Stimulated activated CD8-positive, alpha-beta memory T cell treated with anti-CD3 and anti-CD28 coated beads, Interleukin-12 subunit alpha, Interleukin-12 subunit beta, amount 100 ng/mL, for 24 hours (primary cell): ENCODE measurements around the gene VIPAS39.
A peak's percentile ranks its signal among the peaks of the same experiment; 100 is the strongest.

Source experiments
- DNase-seq: peaks from one replicate; pipeline ENCODE4 v3.0.0-alpha.2; 2020; ENCODE audit errors: extremely low read depth

The VIPAS39 gene

DNA sequence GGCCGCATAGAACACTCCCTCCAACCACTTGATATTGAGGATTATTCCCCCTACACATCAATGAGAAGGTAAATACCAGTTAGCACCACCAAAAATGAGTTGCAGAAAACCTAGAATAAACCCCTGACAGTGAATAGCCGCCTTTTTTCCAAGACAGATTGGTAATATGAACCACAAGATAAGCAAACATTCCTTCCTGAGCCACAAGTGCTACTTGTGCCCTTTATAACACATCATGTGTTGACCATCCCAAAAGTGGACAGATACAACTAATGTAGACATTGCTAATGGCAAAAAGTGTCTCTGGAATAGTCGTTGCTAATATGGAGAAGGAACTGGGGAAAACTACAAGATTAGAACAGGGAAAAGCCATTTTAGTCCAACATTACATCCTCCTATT lies 51.3 kb downstream of the VIPAS39 start:
- DNase-seq = no peak

DNA sequence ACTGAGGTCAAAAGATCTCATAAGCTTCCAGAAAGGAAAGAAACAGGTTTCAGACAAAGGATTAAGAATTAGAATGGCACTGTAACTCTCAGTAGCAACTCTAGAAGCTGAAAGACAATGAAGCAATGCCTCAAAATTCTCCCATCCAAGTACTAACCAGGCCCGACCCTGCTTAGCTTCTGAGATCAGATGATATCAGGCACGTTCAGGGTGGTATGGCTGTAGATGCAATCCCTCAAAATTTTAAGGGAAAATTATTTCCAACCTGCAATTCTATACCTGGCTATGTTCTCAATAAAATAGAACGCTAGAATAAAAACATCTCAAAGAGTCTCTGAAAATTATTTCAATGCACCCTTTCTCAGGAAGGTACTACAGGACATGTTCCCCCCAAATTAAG lies 53.6 kb downstream of the VIPAS39 start:
- no peak for DNase-seq

DNA sequence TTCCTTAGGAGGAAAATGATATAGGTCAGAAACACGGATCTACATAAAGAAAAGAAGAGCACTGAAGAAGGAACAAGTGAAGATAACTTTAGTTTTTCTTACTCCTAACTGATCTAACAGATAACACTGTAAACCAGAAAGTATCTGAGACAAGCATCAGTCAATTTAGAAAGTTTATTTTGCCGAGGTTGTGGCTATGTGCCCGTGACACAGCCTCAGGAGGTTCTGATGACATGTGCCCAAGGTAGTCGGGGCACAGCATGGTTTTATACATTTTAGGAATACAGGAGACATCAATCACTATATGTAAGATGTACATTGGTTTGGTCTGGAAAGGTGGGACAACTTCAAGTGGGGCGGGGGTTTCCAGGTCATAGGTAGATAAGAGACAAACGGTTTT lies 57.2 kb downstream of the VIPAS39 start:
- DNase-seq = no peak

DNA sequence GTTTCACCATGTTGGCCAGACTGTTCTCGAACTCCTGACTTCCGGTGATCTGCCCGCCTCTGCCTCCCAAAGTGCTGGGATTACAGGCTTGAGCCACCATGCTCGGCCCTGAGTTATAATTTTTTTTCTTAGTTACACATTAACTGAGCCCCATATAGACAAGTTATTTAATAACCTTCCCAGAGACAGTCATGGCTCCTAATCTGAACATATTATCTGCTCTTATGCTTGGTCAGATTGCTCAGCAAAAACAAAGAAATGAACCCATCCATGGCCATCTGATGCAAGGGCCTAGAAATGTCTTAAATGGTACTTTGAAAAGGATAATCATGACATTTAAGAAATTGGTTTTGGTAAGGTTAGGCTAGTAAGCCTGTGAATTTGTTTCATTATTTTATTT lies 67.2 kb downstream of the VIPAS39 start:
- no peak for DNase-seq

DNA sequence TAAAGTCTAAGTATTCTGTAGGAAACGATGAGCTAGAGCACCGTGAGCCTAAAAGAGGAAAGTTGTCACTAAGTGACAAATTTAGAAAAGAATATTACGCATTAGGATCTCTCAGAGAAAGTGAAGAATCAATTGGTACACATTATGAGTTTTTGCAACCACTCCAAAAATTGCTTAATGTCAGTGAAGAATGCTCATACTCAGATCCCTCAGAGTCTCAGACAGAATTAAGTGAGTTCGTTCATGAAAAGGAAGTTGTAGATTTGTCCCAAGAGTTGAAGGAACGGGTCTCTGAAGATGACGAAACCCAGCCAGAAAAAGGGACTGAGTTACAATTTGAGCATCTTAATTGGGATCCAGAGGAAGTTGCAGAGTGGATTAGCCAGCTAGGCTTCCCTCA lies 78.7 kb downstream of the VIPAS39 start:
- DNase-seq = no peak

DNA sequence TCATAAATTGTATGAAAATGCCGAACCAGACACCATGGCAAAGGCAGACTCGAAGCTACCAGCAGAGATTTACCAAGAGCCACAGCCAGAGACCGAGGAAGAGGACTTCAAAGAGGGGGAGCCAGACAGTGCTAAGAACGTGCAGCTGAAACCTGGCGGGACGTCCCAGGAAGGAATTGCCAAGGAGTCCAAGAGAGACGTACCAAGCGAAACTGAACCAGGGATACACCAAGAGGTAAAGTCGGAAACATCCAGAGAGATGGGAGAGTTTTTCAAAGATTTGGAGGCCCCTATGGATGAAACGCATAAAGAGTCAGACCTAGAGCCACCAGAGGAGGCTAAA lies 79.9 kb downstream of the VIPAS39 start:
- no peak for DNase-seq

DNA sequence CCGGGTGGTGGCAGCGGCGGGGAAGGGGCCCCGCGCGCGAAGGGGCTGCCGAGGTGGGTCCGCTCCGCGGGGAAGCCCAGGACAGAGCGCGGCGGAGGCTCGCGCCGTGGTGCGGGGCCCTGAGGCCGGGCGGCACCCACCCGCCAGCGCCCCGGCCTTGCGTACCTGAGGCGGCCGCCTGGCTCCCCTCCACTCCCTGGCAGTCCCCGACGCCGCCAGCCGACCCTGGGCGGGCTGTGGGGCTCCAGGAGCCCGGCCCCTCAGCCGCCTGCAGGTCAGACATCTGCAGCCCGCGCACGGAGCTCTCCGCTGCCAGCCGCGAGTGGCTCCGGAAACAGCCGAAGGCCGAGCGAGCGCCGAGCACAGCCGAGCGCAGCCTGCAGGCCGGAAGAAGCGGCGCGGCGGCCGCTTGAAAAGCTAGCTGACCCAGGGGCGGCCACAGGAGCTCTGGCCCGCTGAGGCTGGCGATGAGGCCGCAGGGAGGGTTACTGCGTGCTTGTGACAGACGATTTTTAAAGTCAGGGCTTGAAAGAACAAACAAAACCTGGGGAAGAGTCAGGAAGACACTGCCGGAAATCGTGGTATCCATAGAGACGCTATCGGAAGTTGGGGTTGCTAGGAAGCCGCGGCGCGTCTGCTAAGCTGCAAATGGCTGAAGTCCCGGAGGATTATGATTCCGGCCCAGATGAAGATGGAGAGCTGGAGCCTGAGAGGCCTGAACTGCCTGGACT lies 80.5 kb downstream of the VIPAS39 start, which contains the start of the genes SAMD15 and TMED8:
TSS of gene SAMD15 (plus strand) at position 609 of the 731 bp plus-strand sequence. CDS start at position 649, 40 bp downstream.
TSS of gene TMED8 (minus strand) at position 324 of the 731 bp plus-strand sequence. CDS start at position 283, 41 bp downstream.
- peak; percentile 56 for DNase-seq
